Activated CD4-positive, alpha-beta T cell treated with anti-CD3 and anti-CD28 coated beads for 1 hour (primary cell): ENCODE measurements around the gene CCT8.
"Not testable (repeated sequence)": the region's sequence is repeated elsewhere in the genome, so short reads cannot be mapped to it uniquely, and the experiment has no call there.

Experiments used
- DNase-seq: peaks from one replicate; pipeline ENCODE4 v3.0.0-alpha.2; 2020

The CCT8 gene

GRCh38 chr21:29011236-29011635 is 62.2 kb downstream of the CCT8 start:
- DNase-seq = not testable (repeated sequence)

- DNase-seq = no peak
These were observed 65.1 kb downstream of the CCT8 start for GRCh38 chr21:29008367-29008766.

GRCh38 chr21:29007810-29008209 is 65.6 kb downstream of the CCT8 start:
- DNase-seq = no peak

- DNase-seq = no peak
These were observed 66.3 kb downstream of the CCT8 start for GRCh38 chr21:29007135-29007534.
